ENCODE data around the gene DLGAP1. TPM values are rescaled to one million over a fixed set of nuclear protein-coding genes. Genes with fewer than 3 reads are reported as not detected.

Gene DLGAP1
- total and polyA plus RNA-seq, 2 donors (not counting 1 experiment from before 2014, with no cell fraction given): 0.07 to 0.61 TPM

DNA sequence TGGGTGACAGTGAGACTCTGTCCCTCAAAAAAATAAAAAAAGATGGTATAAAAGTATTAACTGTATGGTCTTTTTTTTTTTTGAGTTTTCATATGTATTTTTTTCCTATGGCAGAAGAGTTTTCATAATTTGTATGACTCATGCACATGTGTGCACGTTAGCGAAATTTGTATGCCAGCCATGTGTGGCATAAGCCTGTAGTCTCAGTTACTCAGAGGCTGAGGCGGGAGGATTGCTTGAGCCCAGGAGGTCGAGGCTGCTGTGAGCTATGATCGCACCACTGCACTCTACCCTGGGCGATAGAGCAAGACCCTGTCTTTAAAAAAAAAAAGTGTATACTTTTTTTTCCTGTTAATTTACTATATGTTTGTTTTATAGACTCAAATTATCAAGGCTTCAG lies 844.3 kb downstream of the DLGAP1 start:
- WGBS (ENCODE audit: insufficient coverage): 80% methylated on average over 3 of the region's 6 CpGs
- Histone ChIP-seq H2AFZ (ENCODE audit: insufficient read depth, low read depth, low read length, poor library complexity, severe bottlenecking) (no peak overlapping the region), H3K27ac (ENCODE audit: low read length in 2 of 2) (no peak overlapping the region), H3K4me1 (ENCODE audit: control insufficient read depth in 2 of 2, insufficient read depth in 2 of 2, low read length in 2 of 2) (peaks cover 0 to 4% of the 10 kb centered on the region in 2 donors), H4K20me1 (ENCODE audit: control insufficient read depth, insufficient read depth, low read length, poor library complexity, severe bottlenecking) (no peaks in the 10 kb centered on the region), H3K4me2 (replicated peaks; ENCODE audit: low read depth, low read length, poor library complexity, severe bottlenecking) (no peak overlapping the region), H3K27me3 (replicated peaks in 1 of 4; ENCODE audit: control extremely low read depth in 1 of 4, control insufficient read depth in 3 of 4, insufficient read depth in 4 of 4, low read length in 3 of 4) (no peaks in the 10 kb centered on the region), H3K4me3 (ENCODE audit: control extremely low read depth in 1 of 5, extremely low read depth in 1 of 5, insufficient read depth in 1 of 5, low read depth in 2 of 5, low read length in 4 of 5) (no peak overlapping the region), H3K79me2 (ENCODE audit: control insufficient read depth, insufficient read depth, low read length) (no peaks in the 10 kb centered on the region), H3K9me3 (ENCODE audit: control extremely low read depth in 1 of 3, control insufficient read depth in 2 of 3, insufficient read depth in 1 of 3, low read length in 2 of 3) (no peaks in the 10 kb centered on the region), H3K36me3 (replicated peaks in 1 of 2; ENCODE audit: control extremely low read depth in 1 of 2, control insufficient read depth in 1 of 2, extremely low read depth in 1 of 2, insufficient read depth in 2 of 2, low read length in 1 of 2) (no peaks in the 10 kb centered on the region), H3K9ac (ENCODE audit: low read length) (no peak overlapping the region)
- TF ChIP-seq EZH2 (IDR thresholded peaks at IDR 0.05; ENCODE audit: borderline replicate concordance, insufficient read depth, low read depth, low read length, poor library complexity, severe bottlenecking): no peak
- TF ChIP-seq, protein P1, sequence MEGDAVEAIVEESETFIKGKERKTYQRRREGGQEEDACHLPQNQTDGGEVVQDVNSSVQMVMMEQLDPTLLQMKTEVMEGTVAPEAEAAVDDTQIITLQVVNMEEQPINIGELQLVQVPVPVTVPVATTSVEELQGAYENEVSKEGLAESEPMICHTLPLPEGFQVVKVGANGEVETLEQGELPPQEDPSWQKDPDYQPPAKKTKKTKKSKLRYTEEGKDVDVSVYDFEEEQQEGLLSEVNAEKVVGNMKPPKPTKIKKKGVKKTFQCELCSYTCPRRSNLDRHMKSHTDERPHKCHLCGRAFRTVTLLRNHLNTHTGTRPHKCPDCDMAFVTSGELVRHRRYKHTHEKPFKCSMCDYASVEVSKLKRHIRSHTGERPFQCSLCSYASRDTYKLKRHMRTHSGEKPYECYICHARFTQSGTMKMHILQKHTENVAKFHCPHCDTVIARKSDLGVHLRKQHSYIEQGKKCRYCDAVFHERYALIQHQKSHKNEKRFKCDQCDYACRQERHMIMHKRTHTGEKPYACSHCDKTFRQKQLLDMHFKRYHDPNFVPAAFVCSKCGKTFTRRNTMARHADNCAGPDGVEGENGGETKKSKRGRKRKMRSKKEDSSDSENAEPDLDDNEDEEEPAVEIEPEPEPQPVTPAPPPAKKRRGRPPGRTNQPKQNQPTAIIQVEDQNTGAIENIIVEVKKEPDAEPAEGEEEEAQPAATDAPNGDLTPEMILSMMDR (IDR thresholded peaks at IDR 0.05): no peak
- H3K4me3 Mint-ChIP-seq: no peak overlapping the region
- H3K4me1 Mint-ChIP-seq: peaks cover 2% of the 10 kb centered on the region
- no peaks in the 10 kb centered on the region for H3K9me3 Mint-ChIP-seq (ENCODE audit: insufficient read depth)
- ChIA-PET POLR2A (interaction anchor here (0.6 kb wide), 1 partner anchor 30 kb away, joined by 3 read pairs; no protein-coding TSS in a partner anchor), CTCF (interaction anchor here (2.4 kb wide), 1 partner anchor 16 kb away, joined by 7 read pairs; no protein-coding TSS in a partner anchor)
- H3K27me3 Mint-ChIP-seq: no peaks in the 10 kb centered on the region
- H3K27ac Mint-ChIP-seq: no peak overlapping the region
- intact Hi-C loops (cut with micrococcal nuclease): no loop called here
- no peak for DNase-seq
- no peak for ATAC-seq (ENCODE audit: low read depth)

DNA sequence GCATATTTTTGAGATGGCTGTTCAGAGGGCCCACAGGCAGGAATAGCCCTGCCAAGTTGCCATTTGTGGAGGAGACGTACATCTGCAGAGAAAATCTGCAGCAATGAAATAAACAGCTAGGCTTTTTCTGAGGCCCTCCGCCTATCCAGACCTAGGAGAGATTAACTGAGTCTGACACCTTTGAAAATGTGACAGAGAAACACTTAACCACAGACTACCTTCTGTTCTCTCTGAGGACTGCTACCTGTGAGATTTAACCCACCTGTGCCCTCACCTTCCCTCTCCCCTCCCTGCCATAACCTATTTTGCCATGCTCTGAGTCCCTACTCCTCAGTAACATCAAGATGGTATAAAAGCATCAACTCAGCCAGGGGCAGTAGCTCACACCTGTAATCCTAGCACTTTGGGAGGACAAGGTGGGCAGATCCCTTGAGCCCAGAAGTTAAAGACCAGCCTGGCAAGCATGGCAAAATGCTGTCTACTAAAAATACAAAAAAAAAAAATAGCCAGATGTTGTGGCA lies 844.9 kb downstream of the DLGAP1 start:
- no peak overlapping the region for H3K4me2 ChIP-seq (replicated peaks; ENCODE audit: low read depth, low read length, poor library complexity, severe bottlenecking)
- H3K9ac ChIP-seq (ENCODE audit: low read length): no peak overlapping the region
- H3K9me3 ChIP-seq (ENCODE audit: control extremely low read depth in 1 of 3, control insufficient read depth in 2 of 3, insufficient read depth in 1 of 3, low read length in 2 of 3): no peaks in the 10 kb centered on the region
- H3K79me2 ChIP-seq (ENCODE audit: control insufficient read depth, insufficient read depth, low read length): no peaks in the 10 kb centered on the region
- H3K4me3 Mint-ChIP-seq: no peak overlapping the region
- H3K4me3 ChIP-seq (ENCODE audit: control extremely low read depth in 1 of 5, extremely low read depth in 1 of 5, insufficient read depth in 1 of 5, low read depth in 2 of 5, low read length in 4 of 5): no peak overlapping the region
- H4K20me1 ChIP-seq (ENCODE audit: control insufficient read depth, insufficient read depth, low read length, poor library complexity, severe bottlenecking): no peaks in the 10 kb centered on the region
- no peak overlapping the region for H2AFZ ChIP-seq (ENCODE audit: insufficient read depth, low read depth, low read length, poor library complexity, severe bottlenecking)
- no peak for DNase-seq
- intact Hi-C loops (cut with micrococcal nuclease): no loop called here
- H3K27ac Mint-ChIP-seq: no peak overlapping the region
- H3K36me3 ChIP-seq (replicated peaks in 1 of 2; ENCODE audit: control extremely low read depth in 1 of 2, control insufficient read depth in 1 of 2, extremely low read depth in 1 of 2, insufficient read depth in 2 of 2, low read length in 1 of 2): no peaks in the 10 kb centered on the region
- H3K27ac ChIP-seq (ENCODE audit: low read length in 2 of 2): no peak overlapping the region
- peaks cover 2% of the 10 kb centered on the region for H3K4me1 Mint-ChIP-seq
- ChIA-PET CTCF (interaction anchor here (2.4 to 2.5 kb wide), 2 partner anchors 16 to 56 kb away, joined by 7 to 12 read pairs; no protein-coding TSS in a partner anchor), POLR2A (no interaction called here)
- no peak for ATAC-seq (ENCODE audit: low read depth)
- TF ChIP-seq, protein P1 (IDR thresholded peaks at IDR 0.05): no peak
- no peak for TF ChIP-seq EZH2 (IDR thresholded peaks at IDR 0.05; ENCODE audit: borderline replicate concordance, insufficient read depth, low read depth, low read length, poor library complexity, severe bottlenecking)
- H3K9me3 Mint-ChIP-seq (ENCODE audit: insufficient read depth): no peaks in the 10 kb centered on the region
- no peaks in the 10 kb centered on the region for H3K27me3 Mint-ChIP-seq
- peaks cover 5 to 10% of the 10 kb centered on the region in 2 donors for H3K4me1 ChIP-seq (ENCODE audit: control insufficient read depth in 2 of 2, insufficient read depth in 2 of 2, low read length in 2 of 2)
- 100% methylated on average over 1 of the region's 2 CpGs for WGBS (ENCODE audit: insufficient coverage)
- H3K27me3 ChIP-seq (replicated peaks in 1 of 4; ENCODE audit: control extremely low read depth in 1 of 4, control insufficient read depth in 3 of 4, insufficient read depth in 4 of 4, low read length in 3 of 4): no peaks in the 10 kb centered on the region
